ENCODE data around the gene G6PC3. TPM values are rescaled to one million over a fixed set of nuclear protein-coding genes. Genes with fewer than 3 reads are reported as not detected.

G6PC3 gene
- polyA plus RNA-seq, 4 donors: 17.6 to 69.2 (median 39.3) TPM

- Histone ChIP-seq H3K9me3 (ENCODE audit: control insufficient read depth in 2 of 2, insufficient read depth in 1 of 2, low read depth in 1 of 2, low read length in 1 of 2) (no peaks in the 10 kb centered on the region), H3K27me3 (ENCODE audit: control insufficient read depth in 3 of 3, insufficient read depth in 3 of 3, low read length in 3 of 3) (no peaks in the 10 kb centered on the region), H3K36me3 (ENCODE audit: control insufficient read depth in 3 of 3, insufficient read depth in 2 of 3, low read depth in 1 of 3, low read length in 3 of 3) (peaks cover 3 to 91% (median 6%) of the 10 kb centered on the region in 3 donors), H3K27ac (ENCODE audit: low read depth in 1 of 3, low read length in 2 of 3) (no peak overlapping the region), H3K4me1 (ENCODE audit: control insufficient read depth in 3 of 3, insufficient read depth in 2 of 3, low read depth in 1 of 3, low read length in 2 of 3) (no peaks in the 10 kb centered on the region), H3K4me3 (ENCODE audit: low read depth in 1 of 3, low read length in 3 of 3) (no peak overlapping the region)
- WGBS, 3 donors: 96 to 97% (median 96%) methylated on average over 3 of the region's 3 CpGs
- FAIRE-seq (no peak), DNase-seq (no peak)
These were observed 11.1 kb downstream of the G6PC3 start for GRCh38 chr17:44081681-44082080.

- DNase-seq (no peak), FAIRE-seq (no peak)
- Histone ChIP-seq H3K27me3 (ENCODE audit: control insufficient read depth in 3 of 3, insufficient read depth in 3 of 3, low read length in 3 of 3) (no peaks in the 10 kb centered on the region), H3K9me3 (ENCODE audit: control insufficient read depth in 2 of 2, insufficient read depth in 1 of 2, low read depth in 1 of 2, low read length in 1 of 2) (no peaks in the 10 kb centered on the region), H3K36me3 (ENCODE audit: control insufficient read depth in 3 of 3, insufficient read depth in 2 of 3, low read depth in 1 of 3, low read length in 3 of 3) (peaks cover 3 to 90% (median 6%) of the 10 kb centered on the region in 3 donors), H3K4me3 (ENCODE audit: low read depth in 1 of 3, low read length in 3 of 3) (no peak overlapping the region), H3K27ac (ENCODE audit: low read depth in 1 of 3, low read length in 2 of 3) (no peak overlapping the region), H3K4me1 (ENCODE audit: control insufficient read depth in 3 of 3, insufficient read depth in 2 of 3, low read depth in 1 of 3, low read length in 2 of 3) (peaks cover 0 to 4% (median 0%) of the 10 kb centered on the region in 3 donors)
- whole genome bisulfite sequencing, 3 donors: 81 to 88% (median 86%) methylated on average over 21 of the region's 21 CpGs
These were observed 11.9 kb downstream of the G6PC3 start for GRCh38 chr17:44082256-44082927.

GRCh38 chr17:44083250-44083849 is 12.8 kb downstream of the G6PC3 start:
- Histone ChIP-seq H3K27ac (ENCODE audit: low read depth in 1 of 3, low read length in 2 of 3) (no peak overlapping the region), H3K4me3 (ENCODE audit: low read depth in 1 of 3, low read length in 3 of 3) (no peak overlapping the region), H3K27me3 (ENCODE audit: control insufficient read depth in 3 of 3, insufficient read depth in 3 of 3, low read length in 3 of 3) (no peaks in the 10 kb centered on the region), H3K4me1 (ENCODE audit: control insufficient read depth in 3 of 3, insufficient read depth in 2 of 3, low read depth in 1 of 3, low read length in 2 of 3) (peaks cover 0 to 6% (median 0%) of the 10 kb centered on the region in 3 donors), H3K9me3 (ENCODE audit: control insufficient read depth in 2 of 2, insufficient read depth in 1 of 2, low read depth in 1 of 2, low read length in 1 of 2) (no peaks in the 10 kb centered on the region), H3K36me3 (ENCODE audit: control insufficient read depth in 3 of 3, insufficient read depth in 2 of 3, low read depth in 1 of 3, low read length in 3 of 3) (peaks cover 3 to 90% (median 3%) of the 10 kb centered on the region in 3 donors)
- peak in 1 of 2 donors; percentile 28 for DNase-seq
- no peak for FAIRE-seq
- WGBS, 3 donors: 84 to 90% (median 87%) methylated on average over 12 of the region's 12 CpGs

DNA sequence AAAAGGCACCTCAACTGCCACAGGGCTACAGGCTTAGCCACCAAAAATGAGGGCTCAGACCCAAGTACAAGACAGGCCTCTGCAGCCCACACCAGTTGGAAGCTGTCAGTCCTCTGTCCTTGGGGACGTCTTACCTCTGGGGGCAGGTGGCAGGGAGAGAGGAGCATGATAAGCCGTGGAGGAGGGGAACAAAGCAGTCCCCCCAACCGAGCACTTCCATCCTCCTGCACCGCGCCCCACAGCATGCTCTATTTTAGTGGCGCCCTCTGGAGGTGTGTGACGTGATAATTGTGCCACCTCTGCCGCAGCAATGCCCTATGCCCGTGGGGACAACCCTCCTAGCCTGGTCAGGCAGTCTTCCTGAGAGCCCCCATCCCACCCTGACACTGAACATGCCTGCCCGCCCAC is 13.6 kb downstream of the G6PC3 start:
- Histone ChIP-seq H3K27ac (ENCODE audit: low read depth in 1 of 3, low read length in 2 of 3) (no peak overlapping the region), H3K36me3 (ENCODE audit: control insufficient read depth in 3 of 3, insufficient read depth in 2 of 3, low read depth in 1 of 3, low read length in 3 of 3) (peaks cover 3 to 90% (median 3%) of the 10 kb centered on the region in 3 donors), H3K4me1 (ENCODE audit: control insufficient read depth in 3 of 3, insufficient read depth in 2 of 3, low read depth in 1 of 3, low read length in 2 of 3) (peaks cover 0 to 6% (median 0%) of the 10 kb centered on the region in 3 donors), H3K4me3 (ENCODE audit: low read depth in 1 of 3, low read length in 3 of 3) (no peak overlapping the region), H3K9me3 (ENCODE audit: control insufficient read depth in 2 of 2, insufficient read depth in 1 of 2, low read depth in 1 of 2, low read length in 1 of 2) (no peaks in the 10 kb centered on the region), H3K27me3 (ENCODE audit: control insufficient read depth in 3 of 3, insufficient read depth in 3 of 3, low read length in 3 of 3) (no peaks in the 10 kb centered on the region)
- DNase-seq (no peak), FAIRE-seq (no peak)
- WGBS, 3 donors: 68 to 73% (median 73%) methylated on average over 10 of the region's 10 CpGs

DNA sequence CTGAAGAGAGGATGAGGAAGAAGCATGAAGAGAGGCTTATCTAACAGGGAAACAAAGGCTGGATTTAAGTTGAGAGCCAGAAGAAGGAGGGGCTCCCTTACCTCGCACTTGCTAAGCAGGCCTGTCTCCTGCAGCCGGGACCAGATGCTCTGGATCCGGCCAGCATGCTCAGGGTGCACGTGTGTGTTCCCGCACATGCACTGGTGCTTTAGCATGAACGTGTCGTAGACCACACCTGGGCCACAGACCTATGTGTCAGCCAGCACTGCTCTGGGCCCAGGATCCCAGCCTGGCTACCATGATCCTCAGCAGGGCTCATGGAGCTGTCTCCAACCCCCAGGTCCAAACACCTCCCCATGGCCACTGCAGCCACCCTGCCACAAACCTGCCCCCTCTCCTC is 14.4 kb downstream of the G6PC3 start:
- H3K4me1 ChIP-seq (ENCODE audit: control insufficient read depth in 3 of 3, insufficient read depth in 2 of 3, low read depth in 1 of 3, low read length in 2 of 3): peaks cover 0 to 6% (median 0%) of the 10 kb centered on the region in 3 donors
- 89 to 90% (median 89%) methylated on average over 7 of the region's 7 CpGs for WGBS, 3 donors
- H3K9me3 ChIP-seq (ENCODE audit: control insufficient read depth in 2 of 2, insufficient read depth in 1 of 2, low read depth in 1 of 2, low read length in 1 of 2): no peaks in the 10 kb centered on the region
- no peak overlapping the region for H3K27ac ChIP-seq (ENCODE audit: low read depth in 1 of 3, low read length in 2 of 3)
- H3K4me3 ChIP-seq (ENCODE audit: low read depth in 1 of 3, low read length in 3 of 3): no peak overlapping the region
- H3K36me3 ChIP-seq (ENCODE audit: control insufficient read depth in 3 of 3, insufficient read depth in 2 of 3, low read depth in 1 of 3, low read length in 3 of 3): peaks cover 3 to 91% (median 3%) of the 10 kb centered on the region in 3 donors
- no peak for FAIRE-seq
- DNase-seq: no peak
- no peaks in the 10 kb centered on the region for H3K27me3 ChIP-seq (ENCODE audit: control insufficient read depth in 3 of 3, insufficient read depth in 3 of 3, low read length in 3 of 3)

DNA sequence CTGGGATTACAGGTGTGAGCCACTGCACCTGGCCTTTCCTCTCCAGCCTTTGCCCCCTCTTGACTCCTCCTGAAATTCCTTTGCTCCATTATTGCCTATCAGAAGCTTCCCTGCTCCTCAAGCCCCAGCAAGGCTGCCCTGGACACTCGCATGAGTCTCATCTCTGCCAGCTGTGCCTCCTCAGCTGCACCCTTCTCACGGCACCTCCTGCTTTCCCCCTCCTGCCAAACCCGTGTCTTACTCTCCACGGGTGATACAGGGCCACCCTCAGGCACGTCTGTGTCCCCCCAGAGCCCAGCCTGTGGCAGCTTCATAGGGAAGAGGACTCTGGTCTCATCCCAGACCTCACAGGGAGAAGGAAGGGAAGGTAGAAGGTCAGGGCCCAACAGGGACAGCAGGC is 15.4 kb downstream of the G6PC3 start:
- Histone ChIP-seq H3K36me3 (ENCODE audit: control insufficient read depth in 3 of 3, insufficient read depth in 2 of 3, low read depth in 1 of 3, low read length in 3 of 3) (peaks cover 0 to 89% (median 3%) of the 10 kb centered on the region in 3 donors), H3K9me3 (ENCODE audit: control insufficient read depth in 2 of 2, insufficient read depth in 1 of 2, low read depth in 1 of 2, low read length in 1 of 2) (no peaks in the 10 kb centered on the region), H3K27ac (ENCODE audit: low read depth in 1 of 3, low read length in 2 of 3) (no peak overlapping the region), H3K4me3 (ENCODE audit: low read depth in 1 of 3, low read length in 3 of 3) (no peak overlapping the region), H3K27me3 (ENCODE audit: control insufficient read depth in 3 of 3, insufficient read depth in 3 of 3, low read length in 3 of 3) (no peaks in the 10 kb centered on the region), H3K4me1 (ENCODE audit: control insufficient read depth in 3 of 3, insufficient read depth in 2 of 3, low read depth in 1 of 3, low read length in 2 of 3) (peaks cover 0 to 6% (median 0%) of the 10 kb centered on the region in 3 donors)
- 69 to 86% (median 76%) methylated on average over 5 of the region's 5 CpGs for WGBS, 3 donors
- no peak for FAIRE-seq
- DNase-seq: no peak

DNA sequence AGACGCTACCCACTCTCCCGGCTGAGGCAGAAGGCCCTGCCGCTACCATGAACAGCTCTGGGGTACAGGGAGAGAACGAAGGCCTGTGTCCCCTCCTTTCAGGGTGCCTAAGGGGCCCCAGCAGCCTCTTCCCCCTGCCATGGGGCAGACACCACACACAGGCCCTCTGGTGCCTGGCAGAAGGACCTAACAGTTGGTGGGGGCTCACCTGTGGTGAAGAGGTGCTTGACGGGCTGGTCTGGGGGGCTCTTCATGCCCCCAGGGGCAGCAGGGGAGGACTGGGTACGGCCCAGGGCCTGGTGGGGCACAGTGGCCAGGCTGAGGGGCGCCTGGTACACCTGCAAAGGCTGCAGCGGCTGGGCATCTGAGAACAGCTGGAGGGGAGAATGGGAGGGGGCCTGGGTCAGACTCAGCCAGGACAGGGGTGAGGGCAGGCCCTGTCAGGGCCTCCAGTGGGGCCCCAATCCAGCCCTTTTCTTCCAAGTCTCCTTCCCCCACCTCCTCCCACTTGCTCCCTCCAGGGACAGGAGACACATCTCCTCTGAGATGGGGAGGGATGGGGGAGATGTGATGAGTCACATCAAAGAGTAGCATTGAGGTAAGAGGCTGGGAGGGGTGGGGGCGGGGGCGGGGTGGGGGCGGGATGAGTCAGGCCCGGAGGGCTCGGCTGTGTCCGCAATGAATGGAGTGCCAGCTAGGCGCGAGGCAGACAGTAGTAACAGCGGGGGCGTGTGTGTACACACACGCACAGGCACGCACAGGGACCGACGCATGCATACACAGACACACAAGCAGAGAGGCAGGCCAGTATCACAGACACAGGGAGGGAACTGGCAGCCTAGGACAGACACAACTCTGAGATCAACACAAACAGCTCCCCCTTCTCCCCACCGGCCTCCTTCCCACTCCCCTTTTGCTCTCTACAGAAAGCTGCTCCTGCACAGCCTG is 16.1 kb downstream of the G6PC3 start:
- H3K36me3 ChIP-seq (ENCODE audit: control insufficient read depth in 3 of 3, insufficient read depth in 2 of 3, low read depth in 1 of 3, low read length in 3 of 3): peaks cover 0 to 92% (median 9%) of the 10 kb centered on the region in 3 donors
- WGBS, 3 donors: 56 to 66% (median 59%) methylated on average over 22 to 23 of the region's 23 CpGs
- H3K27me3 ChIP-seq (ENCODE audit: control insufficient read depth in 3 of 3, insufficient read depth in 3 of 3, low read length in 3 of 3): no peaks in the 10 kb centered on the region
- H3K4me3 ChIP-seq (ENCODE audit: low read depth in 1 of 3, low read length in 3 of 3): no peak overlapping the region
- FAIRE-seq (no peak), DNase-seq (no peak)
- no peak overlapping the region for H3K27ac ChIP-seq (ENCODE audit: low read depth in 1 of 3, low read length in 2 of 3)
- H3K9me3 ChIP-seq (ENCODE audit: control insufficient read depth in 2 of 2, insufficient read depth in 1 of 2, low read depth in 1 of 2, low read length in 1 of 2): no peaks in the 10 kb centered on the region
- H3K4me1 ChIP-seq (ENCODE audit: control insufficient read depth in 3 of 3, insufficient read depth in 2 of 3, low read depth in 1 of 3, low read length in 2 of 3): peaks cover 0 to 6% (median 0%) of the 10 kb centered on the region in 3 donors

DNA sequence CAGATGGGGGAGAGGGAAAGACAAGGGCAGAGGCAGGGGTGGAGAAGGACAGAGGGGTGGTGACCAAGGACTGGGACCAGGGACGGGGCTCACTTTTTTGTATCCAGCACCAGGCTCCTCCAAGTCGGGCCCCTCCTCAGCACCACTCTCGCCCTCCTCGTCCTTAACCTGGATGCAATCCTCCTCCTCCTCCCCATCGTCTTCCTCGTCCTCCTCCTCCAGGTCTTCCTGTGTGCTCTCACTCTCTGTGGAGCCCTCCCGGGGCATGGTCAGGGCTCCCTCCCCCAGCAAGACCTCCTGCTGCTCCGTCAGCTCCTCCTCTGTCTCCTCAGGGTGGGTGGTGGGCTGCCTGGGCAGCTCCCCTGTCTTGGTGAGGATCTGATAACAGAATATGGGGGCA is 16.8 kb downstream of the G6PC3 start:
- Histone ChIP-seq H3K27ac (ENCODE audit: low read depth in 1 of 3, low read length in 2 of 3) (no peak overlapping the region), H3K4me3 (ENCODE audit: low read depth in 1 of 3, low read length in 3 of 3) (no peak overlapping the region), H3K9me3 (ENCODE audit: control insufficient read depth in 2 of 2, insufficient read depth in 1 of 2, low read depth in 1 of 2, low read length in 1 of 2) (no peaks in the 10 kb centered on the region), H3K4me1 (ENCODE audit: control insufficient read depth in 3 of 3, insufficient read depth in 2 of 3, low read depth in 1 of 3, low read length in 2 of 3) (peaks cover 0 to 6% (median 0%) of the 10 kb centered on the region in 3 donors), H3K36me3 (ENCODE audit: control insufficient read depth in 3 of 3, insufficient read depth in 2 of 3, low read depth in 1 of 3, low read length in 3 of 3) (peaks cover 0 to 92% (median 11%) of the 10 kb centered on the region in 3 donors), H3K27me3 (ENCODE audit: control insufficient read depth in 3 of 3, insufficient read depth in 3 of 3, low read length in 3 of 3) (no peaks in the 10 kb centered on the region)
- DNase-seq: no peak
- no peak for FAIRE-seq
- 69 to 81% (median 75%) methylated on average over 7 to 8 of the region's 8 CpGs for WGBS, 3 donors

All from small intestine (tissue), 7 donors.